ENCODE data around the gene ATAT1.
"Not testable (repeated sequence)": the region's sequence is repeated elsewhere in the genome, so short reads cannot be mapped to it uniquely, and the experiment has no call there.

ATAT1 gene

DNA sequence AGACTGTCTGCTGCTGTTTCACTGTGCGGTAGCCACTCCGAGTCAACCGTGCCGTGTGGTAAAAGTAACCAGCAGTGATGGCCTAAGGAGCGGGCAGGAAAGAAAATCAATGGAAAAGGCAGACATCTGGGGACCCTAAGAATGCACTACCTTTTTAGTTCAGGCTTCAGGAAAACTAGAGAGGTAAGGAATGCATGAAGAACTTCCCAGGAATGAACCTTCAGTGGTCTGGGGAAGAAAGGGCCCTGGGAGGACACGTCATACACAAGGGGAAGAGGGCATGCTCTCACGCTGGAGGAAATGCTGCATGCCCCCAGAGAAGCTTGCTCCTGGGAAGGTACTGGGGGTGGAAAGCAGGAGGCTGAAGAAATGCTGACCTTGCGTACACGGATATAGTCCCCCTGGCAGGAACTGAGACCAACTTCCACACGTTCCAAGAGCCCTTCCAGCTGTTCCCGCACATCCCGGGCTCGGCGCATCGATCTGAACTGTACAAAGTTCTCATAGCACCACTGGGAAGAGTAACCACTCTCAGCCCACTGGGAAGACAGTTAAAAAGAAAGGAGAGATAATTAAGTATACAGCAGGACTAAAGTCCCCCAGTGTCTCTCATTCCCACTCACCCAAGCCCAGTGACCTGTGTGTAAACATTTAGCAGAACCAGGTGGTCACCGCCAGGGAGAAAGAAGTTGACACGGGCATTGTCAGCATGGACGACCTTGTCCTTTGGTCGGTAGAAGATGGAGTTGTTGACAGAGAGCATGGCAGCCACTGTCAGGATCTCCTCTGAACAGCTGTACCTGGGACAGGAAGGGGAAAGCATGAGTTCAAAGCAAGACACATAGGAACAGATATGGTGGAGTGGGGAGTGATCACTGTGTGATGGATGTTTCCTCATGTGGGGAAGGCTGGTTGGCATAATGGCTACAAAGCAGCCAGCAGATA is 28.4 kb downstream of the ATAT1 start:
- H3K4me1 Mint-ChIP-seq (ENCODE audit: low read depth), result no peaks in the 10 kb centered on the region
- H3K4me3 Mint-ChIP-seq, result no peak overlapping the region
- H3K9me3 Mint-ChIP-seq, result no peaks in the 10 kb centered on the region
- H3K27ac Mint-ChIP-seq, result no peak overlapping the region
- H3K36me3 Mint-ChIP-seq (ENCODE audit: low read depth), result peaks cover 69% of the 10 kb centered on the region
- H3K27me3 Mint-ChIP-seq, result no peaks in the 10 kb centered on the region

GRCh38 chr6:30655743-30656094 is 29.0 kb downstream of the ATAT1 start:
- no peak overlapping the region for H3K4me3 Mint-ChIP-seq
- no peaks in the 10 kb centered on the region for H3K27me3 Mint-ChIP-seq
- H3K4me1 Mint-ChIP-seq (ENCODE audit: low read depth), result no peaks in the 10 kb centered on the region
- no peak overlapping the region for H3K27ac Mint-ChIP-seq
- no peaks in the 10 kb centered on the region for H3K9me3 Mint-ChIP-seq
- peaks cover 70% of the 10 kb centered on the region for H3K36me3 Mint-ChIP-seq (ENCODE audit: low read depth)

GRCh38 chr6:30656513-30656912 is 29.8 kb downstream of the ATAT1 start:
- peaks cover 67% of the 10 kb centered on the region for H3K36me3 Mint-ChIP-seq (ENCODE audit: low read depth)
- no peak overlapping the region for H3K4me3 Mint-ChIP-seq
- no peaks in the 10 kb centered on the region for H3K27me3 Mint-ChIP-seq
- H3K27ac Mint-ChIP-seq, result no peak overlapping the region
- H3K4me1 Mint-ChIP-seq (ENCODE audit: low read depth), result no peaks in the 10 kb centered on the region
- no peaks in the 10 kb centered on the region for H3K9me3 Mint-ChIP-seq

DNA sequence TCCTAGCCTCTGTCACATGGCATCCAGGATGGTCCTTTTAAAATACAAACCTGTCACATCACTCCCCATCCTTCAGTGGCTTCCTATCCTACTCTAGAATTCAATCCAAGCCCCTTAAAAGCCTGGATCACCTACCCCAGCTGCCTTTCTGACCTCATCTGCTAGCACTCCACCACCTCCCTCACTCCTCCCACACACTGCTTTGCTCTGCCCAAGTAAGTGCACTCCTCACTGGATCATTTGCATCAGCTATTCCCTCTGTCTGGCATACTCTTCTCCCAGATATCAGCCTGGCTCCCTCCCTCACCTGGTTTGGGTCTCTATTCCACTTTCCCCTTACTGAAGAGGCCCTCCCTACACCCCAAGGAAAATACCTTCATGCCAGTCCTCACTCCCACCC is 30.8 kb downstream of the ATAT1 start:
- H3K27ac Mint-ChIP-seq, result peak overlapping the region; percentile 74
- H3K27me3 Mint-ChIP-seq, result no peaks in the 10 kb centered on the region

DNA sequence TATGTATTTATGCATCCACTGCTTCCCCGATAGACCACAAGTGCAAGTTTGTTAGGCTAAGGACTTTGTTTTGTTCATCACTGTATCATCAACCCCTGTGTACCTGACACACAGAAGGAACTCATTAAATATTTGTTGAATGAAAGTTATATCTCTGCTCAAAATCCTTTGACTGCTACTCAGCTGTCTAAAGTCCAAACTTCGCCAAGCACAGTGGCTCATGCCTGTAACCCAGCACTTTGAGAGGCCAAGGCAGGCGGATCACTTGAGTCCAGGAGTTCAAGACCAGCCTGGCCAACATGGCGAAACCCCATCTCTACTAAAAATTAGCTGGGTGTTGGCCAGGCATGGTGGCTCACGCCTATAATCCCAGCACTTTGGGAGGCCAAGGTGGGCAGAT is 31.2 kb downstream of the ATAT1 start:
- Mint-ChIP-seq H3K27ac (peak overlapping the region; percentile 74), H3K36me3 (ENCODE audit: low read depth) (peaks cover 69% of the 10 kb centered on the region)
- H3K4me3 Mint-ChIP-seq; H3K4me1 Mint-ChIP-seq (ENCODE audit: low read depth); H3K27me3 Mint-ChIP-seq; H3K9me3 Mint-ChIP-seq: not testable (repeated sequence)

More for the DNA sequence above, 30.8 kb downstream of the ATAT1 start:
- Mint-ChIP-seq H3K4me1 (ENCODE audit: low read depth) (no peaks in the 10 kb centered on the region), H3K36me3 (ENCODE audit: low read depth) (peaks cover 69% of the 10 kb centered on the region), H3K9me3 (no peaks in the 10 kb centered on the region), H3K4me3 (no peak overlapping the region)

- no peak overlapping the region for H3K27ac Mint-ChIP-seq
- no peaks in the 10 kb centered on the region for H3K27me3 Mint-ChIP-seq
- H3K4me1 Mint-ChIP-seq (ENCODE audit: low read depth), result peaks cover 15% of the 10 kb centered on the region
- H3K9me3 Mint-ChIP-seq, result no peaks in the 10 kb centered on the region
- no peak overlapping the region for H3K4me3 Mint-ChIP-seq
- H3K36me3 Mint-ChIP-seq (ENCODE audit: low read depth), result peaks cover 58% of the 10 kb centered on the region
Measured at GRCh38 chr6:30664994-30665767, 38.5 kb downstream of the ATAT1 start.

GRCh38 chr6:30666300-30666699 is 39.6 kb downstream of the ATAT1 start:
- H3K4me1 Mint-ChIP-seq (ENCODE audit: low read depth), result peaks cover 22% of the 10 kb centered on the region
- peak overlapping the region; percentile 66 for H3K27ac Mint-ChIP-seq
- not testable (repeated sequence) for H3K4me3 Mint-ChIP-seq, H3K9me3 Mint-ChIP-seq, H3K27me3 Mint-ChIP-seq
- peaks cover 64% of the 10 kb centered on the region for H3K36me3 Mint-ChIP-seq (ENCODE audit: low read depth)

DNA sequence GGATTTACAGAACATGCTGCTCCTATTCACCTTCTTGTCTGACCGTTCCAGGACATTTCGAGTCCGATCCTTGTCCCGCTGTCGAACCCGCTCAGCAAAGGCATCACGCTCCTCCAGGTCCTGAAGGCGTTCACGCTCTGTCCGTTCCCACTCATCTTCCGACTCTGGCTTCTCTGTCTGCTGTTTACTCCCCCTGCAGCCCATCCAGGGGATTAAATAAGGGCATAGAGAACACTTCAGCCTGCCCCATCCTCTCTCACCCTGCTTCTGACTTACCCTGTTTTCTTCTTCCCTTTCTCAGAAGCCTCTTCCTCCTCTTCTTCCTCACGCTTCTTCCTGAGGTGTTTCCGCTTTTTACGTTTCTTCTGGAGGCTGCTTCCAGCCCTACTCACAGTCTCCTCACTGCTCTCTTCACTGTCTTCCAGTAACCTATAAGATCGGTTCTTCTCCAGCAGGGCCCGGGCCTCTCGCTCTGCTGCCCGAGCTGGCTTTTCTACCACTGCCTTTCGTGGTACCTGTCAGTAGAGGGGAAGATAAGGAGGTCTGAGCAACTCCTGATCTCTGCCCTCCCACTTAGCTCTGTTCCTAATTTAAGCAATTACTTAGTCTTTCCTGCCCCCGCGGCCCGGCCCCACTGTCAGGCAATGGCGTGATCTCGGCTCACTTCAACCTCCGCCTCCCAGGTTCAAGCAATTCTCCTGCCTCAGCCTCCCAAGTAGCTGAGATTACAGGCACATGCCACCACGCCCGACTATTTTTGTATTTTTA is 44.3 kb downstream of the ATAT1 start:
- Mint-ChIP-seq H3K27ac (peak overlapping the region; percentile 39), H3K27me3 (no peaks in the 10 kb centered on the region)

DNA sequence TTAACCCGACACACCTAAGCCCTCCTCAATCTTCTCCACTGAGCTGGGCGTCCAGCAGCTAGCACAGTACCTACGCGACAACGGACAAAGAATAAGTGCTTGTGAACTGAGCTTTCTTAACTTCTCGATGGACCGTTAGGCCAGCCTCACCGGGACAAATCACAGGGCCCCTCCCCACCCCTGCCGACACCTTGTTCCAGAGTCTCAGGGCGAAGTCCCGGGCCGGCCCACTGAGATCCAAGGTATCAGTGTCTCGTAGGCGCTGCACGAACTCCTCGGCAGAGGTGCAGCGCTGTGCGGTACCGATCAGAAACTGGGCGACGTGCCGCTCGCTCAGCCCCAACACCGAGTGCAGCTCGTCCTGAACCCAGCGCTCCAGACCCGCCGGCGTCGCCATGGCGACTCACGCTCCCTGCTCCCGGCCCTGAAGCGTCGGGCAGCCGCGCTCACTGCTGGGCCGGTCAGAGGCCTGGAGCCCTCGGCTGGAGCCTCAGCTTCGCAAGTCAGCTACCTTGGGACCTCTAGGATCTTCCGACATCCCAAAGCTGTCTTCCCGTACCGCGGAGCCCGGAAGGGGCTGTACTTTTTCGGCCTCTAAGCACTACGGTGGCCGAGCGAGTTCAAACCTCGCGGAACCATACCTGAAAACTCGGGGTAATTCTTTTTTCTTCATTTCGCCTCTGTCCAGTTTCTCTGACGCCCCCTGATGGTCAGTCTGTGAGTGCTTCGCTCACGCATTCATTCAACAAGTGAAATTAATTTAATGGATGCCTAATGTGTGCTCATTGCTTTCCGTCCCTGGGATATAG is 46.0 kb downstream of the ATAT1 start, which contains the start of gene DHX16:
Gene DHX16, minus strand, starts transcription at position 562 of the 809 bp plus-strand sequence. Its CDS starts 165 bp downstream, at position 397.
- Mint-ChIP-seq H3K4me3 (peak within 1 kb of the TSS; percentile 94), H3K4me1 (ENCODE audit: low read depth) (peaks cover 18% of the 10 kb centered on the region), H3K27me3 (no peaks in the 10 kb centered on the region), H3K27ac (peak within 1 kb of the TSS; percentile 93), H3K9me3 (no peaks in the 10 kb centered on the region), H3K36me3 (ENCODE audit: low read depth) (peaks cover 37% of the 10 kb centered on the region)

More for the DNA sequence above, 44.3 kb downstream of the ATAT1 start:
- H3K36me3 Mint-ChIP-seq (ENCODE audit: low read depth), result peaks cover 36% of the 10 kb centered on the region
- peaks cover 31% of the 10 kb centered on the region for H3K4me1 Mint-ChIP-seq (ENCODE audit: low read depth)
- H3K4me3 Mint-ChIP-seq, result peak overlapping the region; percentile 94
- H3K9me3 Mint-ChIP-seq, result no peaks in the 10 kb centered on the region

DNA sequence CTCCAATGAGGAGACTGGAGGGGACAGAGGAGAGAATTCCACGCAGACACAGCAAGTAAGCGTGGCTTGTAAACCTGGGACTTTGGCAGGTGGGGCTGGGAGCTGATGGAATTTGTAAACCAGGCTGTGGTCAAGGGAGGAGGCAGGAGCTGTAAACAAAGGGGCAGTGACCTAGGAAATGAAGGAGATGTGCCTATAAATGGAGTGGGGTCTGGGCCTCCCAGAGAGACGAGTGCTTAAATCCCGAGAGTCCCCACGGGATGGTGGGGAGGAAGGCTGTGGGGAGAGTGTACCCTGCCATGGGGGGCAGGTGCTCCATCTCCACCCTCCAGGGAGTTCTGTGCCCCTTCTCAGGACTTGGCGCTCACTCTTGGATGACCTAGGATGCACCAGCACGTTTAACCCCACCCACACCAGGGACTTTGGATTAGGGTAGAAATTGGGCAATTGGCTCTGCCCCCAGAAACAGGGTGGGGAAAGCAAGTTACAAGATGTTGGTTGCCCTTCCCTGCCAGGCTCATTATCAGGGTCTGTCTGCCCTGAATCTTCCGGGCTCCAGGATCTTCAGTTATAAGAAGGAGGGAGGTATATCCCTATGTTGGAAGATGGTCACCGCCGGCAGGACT is 50.1 kb downstream of the ATAT1 start:
- peaks cover 34% of the 10 kb centered on the region for H3K4me1 Mint-ChIP-seq (ENCODE audit: low read depth)
- H3K27me3 Mint-ChIP-seq, result no peaks in the 10 kb centered on the region
- no peak overlapping the region for H3K4me3 Mint-ChIP-seq
- H3K9me3 Mint-ChIP-seq, result no peaks in the 10 kb centered on the region
- H3K27ac Mint-ChIP-seq, result no peak overlapping the region
- H3K36me3 Mint-ChIP-seq (ENCODE audit: low read depth), result peaks cover 53% of the 10 kb centered on the region

- Mint-ChIP-seq H3K36me3 (ENCODE audit: low read depth) (peaks cover 75% of the 10 kb centered on the region), H3K27ac (peak overlapping the region; percentile 95), H3K4me3 (peak overlapping the region; percentile 97), H3K27me3 (no peaks in the 10 kb centered on the region), H3K9me3 (no peaks in the 10 kb centered on the region), H3K4me1 (ENCODE audit: low read depth) (peaks cover 33% of the 10 kb centered on the region)
Measured at GRCh38 chr6:30678964-30679726, 52.5 kb downstream of the ATAT1 start.

- no peaks in the 10 kb centered on the region for H3K27me3 Mint-ChIP-seq
- peaks cover 33% of the 10 kb centered on the region for H3K4me1 Mint-ChIP-seq (ENCODE audit: low read depth)
- peaks cover 81% of the 10 kb centered on the region for H3K36me3 Mint-ChIP-seq (ENCODE audit: low read depth)
- H3K27ac Mint-ChIP-seq, result peak overlapping the region; percentile 95
- H3K4me3 Mint-ChIP-seq, result peak overlapping the region; percentile 97
- H3K9me3 Mint-ChIP-seq, result no peaks in the 10 kb centered on the region
Measured at GRCh38 chr6:30679765-30680535, 53.3 kb downstream of the ATAT1 start.

Data from stimulated activated naive CD8-positive, alpha-beta T cell treated with anti-CD3 and anti-CD28 coated beads, Interleukin-15, Interleukin-2, amounts not matched to agents 100 ng/mL and 50 ng/mL, for 24 hours (primary cell).